H1 (cell line): ENCODE measurements around the gene CAGE1. TPM values are rescaled to one million over a fixed set of nuclear protein-coding genes. Genes with fewer than 3 reads are reported as not detected.

ENCODE experiments used
- CBX8 ChIP-seq: fragments of 300-800, 300-1000 bp; sonication (generic); IDR thresholded peaks from 2 replicates; pipeline ENCODE4 v1.7.1; 2016; ENCODE audit warnings: low read depth, low read length, borderline replicate concordance
- CTCF ChIP-seq, 3 experiments: IDR thresholded peaks; 1 replicate in 2 of 3; 2 replicates in 1 of 3; pipeline versions ENCODE4 v1.5.1 to v1.6.1; 2011; ENCODE audit warnings: low read length in 3 of 3, mild to moderate bottlenecking in 3 of 3, inconsistent platforms in 2 of 3, low read depth in 1 of 3, moderate library complexity in 1 of 3; ENCODE audit not compliant: insufficient read depth in 1 of 3; ENCODE audit errors: control extremely low read depth in 1 of 3
- polyA plus RNA-seq, 7 experiments: library from polyadenylated mRNA; depleted of rRNA in 3 of 7; stranded (reverse) in 5 of 7; unstranded in 2 of 7; fragments of >200 nt in 5 of 7; fragments of 200-250 nt in 2 of 7; gene quantifications; 1 replicate in 5 of 7; 2 replicates in 1 of 7; 4 replicates in 1 of 7; pipeline versions ENCODE4 v1.2.1 to v1.2.3, GENCODE V29; 2011 to 2013; ENCODE audit warnings: missing spikeins in 2 of 7, mixed read lengths in 2 of 7
- total RNA-seq: library from RNA; stranded (reverse); fragmentation: NEBNext Ultra II Directional; extraction: Animal tissue kit (Norgen Biotek cat#: 25700); gene quantifications from 2 replicates; pipeline ENCODE4 v1.2.1, GENCODE V29; 2021

Gene CAGE1
- total and polyA plus RNA-seq, 2 of the 8 experiments (the other 6 are each of a cell fraction or from before 2014, with no cell fraction given) = 0.09 TPM; not detected in 1

DNA sequence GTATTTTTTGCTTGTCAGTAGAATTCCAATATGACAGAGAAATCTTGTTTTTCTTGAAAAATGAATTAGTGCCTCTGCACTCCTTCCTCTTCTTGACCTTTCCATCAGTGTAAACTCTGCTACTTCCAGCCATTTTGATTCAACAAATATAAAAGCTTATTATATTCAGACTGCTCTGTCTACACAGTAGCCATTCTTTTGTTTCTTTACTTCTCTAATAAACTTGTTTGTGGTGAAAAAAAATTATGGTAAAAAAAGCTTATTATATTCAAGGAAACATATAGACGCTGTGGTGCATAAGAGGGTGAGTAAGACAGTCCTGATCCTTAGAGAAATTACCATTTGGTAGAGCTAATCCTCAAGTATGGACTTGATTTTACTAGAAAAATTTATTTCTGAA, 11.6 kb downstream of the CAGE1 start (continued):
- TF ChIP-seq CTCF (IDR thresholded peaks at IDR 0.05; ENCODE audit: control extremely low read depth in 1 of 3, insufficient read depth in 1 of 3, low read depth in 1 of 3, low read length in 3 of 3) = no peak
- no peak for TF ChIP-seq CBX8
